ENCODE measurements around the gene GPX6.
A peak's percentile ranks its signal among the peaks of the same experiment; 100 is the strongest.
"Not testable (repeated sequence)": the region's sequence is repeated elsewhere in the genome, so short reads cannot be mapped to it uniquely, and the experiment has no call there.

Gene GPX6

DNA sequence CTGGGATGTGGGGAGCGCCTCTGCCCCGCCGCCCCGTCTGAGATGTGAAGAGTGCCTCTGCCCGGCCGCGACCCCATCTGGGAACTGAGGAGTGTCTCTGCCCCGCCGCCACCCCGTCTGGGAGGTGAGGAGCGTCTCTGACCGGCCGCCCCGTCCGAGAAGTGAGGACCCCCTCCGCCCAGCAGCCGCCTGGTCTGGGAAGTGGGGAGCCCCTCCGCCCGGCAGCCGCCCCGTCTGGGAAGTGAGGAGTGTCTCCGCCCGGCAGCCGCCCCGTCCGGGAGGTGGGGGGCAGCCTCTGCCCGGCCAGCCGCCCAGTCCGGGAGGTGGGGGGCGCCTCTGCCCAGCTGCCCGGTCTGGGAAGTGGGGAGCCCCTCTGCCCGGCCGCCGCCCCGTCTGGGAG, 13.5 kb downstream of the GPX6 start:
- peaks cover 0 to 14% (median 3%) of the 10 kb centered on the region in 5 donors for H3K27me3 ChIP-seq (ENCODE audit: control insufficient read depth in 5 of 5, insufficient read depth in 4 of 5, low read length in 5 of 5)
- not testable (repeated sequence) for H3K36me3 ChIP-seq (ENCODE audit: control insufficient read depth in 5 of 5, insufficient read depth in 5 of 5, low read length in 5 of 5); H3K27ac ChIP-seq (ENCODE audit: low read depth, low read length); H3K9ac ChIP-seq (ENCODE audit: low read length in 5 of 5); H3K4me3 ChIP-seq (ENCODE audit: low read depth in 1 of 5, low read length in 5 of 5); H3K4me1 ChIP-seq (ENCODE audit: control insufficient read depth in 5 of 5, insufficient read depth in 5 of 5, low read length in 5 of 5); H3K9me3 ChIP-seq (ENCODE audit: control insufficient read depth in 5 of 5, low read length in 5 of 5)

DNA sequence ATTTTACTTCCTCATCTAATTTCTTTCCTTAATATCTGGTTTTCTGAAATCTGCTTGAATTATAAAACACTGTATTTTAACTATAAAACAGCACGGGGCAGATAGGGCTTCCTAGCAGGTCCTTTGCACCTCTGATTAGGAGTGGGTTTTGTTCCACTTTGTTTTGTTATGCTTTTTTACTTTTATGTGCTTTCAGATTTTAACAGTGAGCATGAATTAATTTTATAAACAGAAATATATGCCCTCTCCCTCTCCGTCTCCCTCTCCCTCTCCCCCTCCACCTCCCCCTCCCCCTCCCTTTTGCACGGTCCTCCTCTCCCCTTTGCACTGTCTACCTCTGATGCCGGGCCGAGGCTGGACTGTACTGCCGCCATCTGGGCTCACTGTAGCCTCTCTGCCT, 14.3 kb downstream of the GPX6 start:
- Histone ChIP-seq H3K4me1 (ENCODE audit: control insufficient read depth in 5 of 5, insufficient read depth in 5 of 5, low read length in 5 of 5) (no peaks in the 10 kb centered on the region), H3K4me3 (ENCODE audit: low read depth in 1 of 5, low read length in 5 of 5) (no peak overlapping the region), H3K27ac (ENCODE audit: low read depth, low read length) (no peak overlapping the region)

DNA sequence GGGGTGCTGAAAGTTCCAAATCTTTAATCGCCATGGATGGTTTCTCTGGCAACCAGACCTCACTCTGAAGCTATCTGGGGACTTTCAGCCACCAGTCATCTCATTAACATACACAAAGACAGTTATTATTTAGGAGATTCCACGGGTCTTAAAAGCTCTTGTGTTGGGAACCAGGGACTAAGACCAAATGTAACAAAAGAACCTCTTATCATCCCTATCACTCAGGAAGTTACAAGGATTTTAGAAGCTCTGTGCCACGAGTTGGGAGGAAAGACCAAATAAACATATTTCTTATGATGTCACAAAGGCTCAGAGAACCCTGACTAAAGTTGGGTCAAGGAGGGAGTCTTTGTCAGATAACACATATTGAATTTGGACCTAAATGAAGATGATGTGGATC, 17.7 kb downstream of the GPX6 start:
- Histone ChIP-seq H3K4me3 (ENCODE audit: low read depth in 1 of 5, low read length in 5 of 5) (no peak overlapping the region), H3K9me3 (ENCODE audit: control insufficient read depth in 5 of 5, low read length in 5 of 5) (no peaks in the 10 kb centered on the region), H3K4me1 (ENCODE audit: control insufficient read depth in 5 of 5, insufficient read depth in 5 of 5, low read length in 5 of 5) (no peaks in the 10 kb centered on the region), H3K27ac (ENCODE audit: low read depth, low read length) (no peak overlapping the region), H3K9ac (ENCODE audit: low read length in 5 of 5) (no peak overlapping the region), H3K27me3 (ENCODE audit: control insufficient read depth in 5 of 5, insufficient read depth in 4 of 5, low read length in 5 of 5) (peaks cover 0 to 11% (median 0%) of the 10 kb centered on the region in 5 donors), H3K36me3 (ENCODE audit: control insufficient read depth in 5 of 5, insufficient read depth in 5 of 5, low read length in 5 of 5) (no peaks in the 10 kb centered on the region)

More for the DNA sequence above, 14.3 kb downstream of the GPX6 start:
- Histone ChIP-seq H3K27me3 (ENCODE audit: control insufficient read depth in 5 of 5, insufficient read depth in 4 of 5, low read length in 5 of 5) (peaks cover 0 to 14% (median 3%) of the 10 kb centered on the region in 5 donors), H3K9ac (ENCODE audit: low read length in 5 of 5) (no peak overlapping the region), H3K9me3 (ENCODE audit: control insufficient read depth in 5 of 5, low read length in 5 of 5) (no peaks in the 10 kb centered on the region), H3K36me3 (ENCODE audit: control insufficient read depth in 5 of 5, insufficient read depth in 5 of 5, low read length in 5 of 5) (no peaks in the 10 kb centered on the region)

DNA sequence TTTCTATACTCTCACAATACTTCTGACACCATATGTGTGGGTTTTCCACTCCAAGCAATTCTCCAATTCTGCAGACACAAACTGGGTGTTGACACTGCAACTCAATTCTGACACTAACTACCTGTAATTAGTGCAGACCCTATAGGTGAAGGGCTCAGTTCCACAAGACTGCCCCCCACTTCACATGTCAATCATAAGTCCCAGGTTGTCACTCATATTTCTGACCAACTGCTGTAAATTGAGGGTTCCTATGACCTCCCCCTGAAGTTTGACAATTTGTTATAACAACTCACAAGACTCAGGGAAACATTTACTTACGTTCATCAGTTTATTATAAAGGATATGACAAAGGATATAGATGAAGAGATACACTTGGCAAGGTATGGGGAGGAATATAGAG, 18.3 kb downstream of the GPX6 start:
- H3K4me3 ChIP-seq (ENCODE audit: low read depth in 1 of 5, low read length in 5 of 5) = no peak overlapping the region
- no peaks in the 10 kb centered on the region for H3K4me1 ChIP-seq (ENCODE audit: control insufficient read depth in 5 of 5, insufficient read depth in 5 of 5, low read length in 5 of 5)
- no peak overlapping the region for H3K27ac ChIP-seq (ENCODE audit: low read depth, low read length)
- H3K9me3 ChIP-seq (ENCODE audit: control insufficient read depth in 5 of 5, low read length in 5 of 5) = no peaks in the 10 kb centered on the region
- peaks cover 0 to 11% (median 0%) of the 10 kb centered on the region in 5 donors for H3K27me3 ChIP-seq (ENCODE audit: control insufficient read depth in 5 of 5, insufficient read depth in 4 of 5, low read length in 5 of 5)
- no peak overlapping the region for H3K9ac ChIP-seq (ENCODE audit: low read length in 5 of 5)
- no peaks in the 10 kb centered on the region for H3K36me3 ChIP-seq (ENCODE audit: control insufficient read depth in 5 of 5, insufficient read depth in 5 of 5, low read length in 5 of 5)

DNA sequence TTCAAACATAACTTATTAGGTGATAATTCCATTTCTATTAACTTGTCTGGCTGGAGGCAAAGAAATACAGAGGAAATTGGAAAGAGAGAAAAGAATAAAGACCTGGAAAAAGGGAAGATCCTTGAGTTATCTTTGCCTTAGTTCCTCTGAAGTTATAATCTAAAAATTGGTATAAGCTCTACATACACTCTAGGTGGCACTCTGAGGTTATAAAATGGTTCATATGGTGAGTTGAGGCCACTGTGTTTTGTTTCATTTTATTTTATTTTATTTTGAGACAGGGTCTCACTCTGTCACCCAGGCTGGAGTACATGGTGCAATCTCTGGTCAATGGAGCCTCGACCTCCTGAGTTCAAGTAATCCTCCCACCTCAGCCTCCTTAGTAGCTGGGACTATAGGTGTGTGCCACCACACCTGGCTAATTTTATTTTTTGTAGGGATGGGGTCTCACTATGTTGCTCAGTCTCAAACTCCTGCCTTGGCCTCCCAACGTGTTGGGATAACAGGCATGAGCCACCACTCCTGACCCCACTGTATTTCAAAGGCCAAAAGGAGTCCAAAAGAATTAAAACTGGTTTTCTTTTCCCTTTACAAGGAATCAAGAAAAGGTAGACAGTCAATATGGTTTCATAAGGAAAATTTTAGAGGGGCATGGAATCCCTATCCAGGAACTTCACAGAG, 19.4 kb downstream of the GPX6 start:
- H3K4me3 ChIP-seq (ENCODE audit: low read depth in 1 of 5, low read length in 5 of 5) = no peak overlapping the region
- peaks cover 0 to 11% (median 0%) of the 10 kb centered on the region in 5 donors for H3K27me3 ChIP-seq (ENCODE audit: control insufficient read depth in 5 of 5, insufficient read depth in 4 of 5, low read length in 5 of 5)
- no peaks in the 10 kb centered on the region for H3K36me3 ChIP-seq (ENCODE audit: control insufficient read depth in 5 of 5, insufficient read depth in 5 of 5, low read length in 5 of 5)

DNA sequence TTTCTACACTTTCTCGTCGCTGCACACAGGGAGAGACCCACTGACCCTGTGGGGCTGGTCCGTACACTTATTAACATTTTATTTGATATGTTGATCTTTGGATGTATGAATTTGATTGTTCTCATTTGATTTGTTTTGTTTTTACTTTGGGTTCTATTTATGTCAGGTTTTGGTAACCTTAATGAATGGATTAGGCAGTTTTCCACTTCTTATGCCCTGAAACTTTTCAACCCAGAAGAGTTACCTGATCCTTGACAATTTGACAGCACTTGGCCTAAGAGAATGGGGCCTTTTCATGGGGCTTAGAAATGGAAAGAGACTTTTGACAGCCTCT, 23.6 kb downstream of the GPX6 start:
- H3K27me3 ChIP-seq (ENCODE audit: control insufficient read depth in 5 of 5, insufficient read depth in 4 of 5, low read length in 5 of 5) = peaks cover 0 to 4% (median 0%) of the 10 kb centered on the region in 5 donors
- H3K36me3 ChIP-seq (ENCODE audit: control insufficient read depth in 5 of 5, insufficient read depth in 5 of 5, low read length in 5 of 5) = no peaks in the 10 kb centered on the region
- H3K4me3 ChIP-seq (ENCODE audit: low read depth in 1 of 5, low read length in 5 of 5) = no peak overlapping the region
- H3K27ac ChIP-seq (ENCODE audit: low read depth, low read length) = no peak overlapping the region
- H3K9me3 ChIP-seq (ENCODE audit: control insufficient read depth in 5 of 5, low read length in 5 of 5) = no peaks in the 10 kb centered on the region
- no peak overlapping the region for H3K9ac ChIP-seq (ENCODE audit: low read length in 5 of 5)
- H3K4me1 ChIP-seq (ENCODE audit: control insufficient read depth in 5 of 5, insufficient read depth in 5 of 5, low read length in 5 of 5) = peaks cover 0 to 14% (median 7%) of the 10 kb centered on the region in 5 donors

More for the DNA sequence above, 19.4 kb downstream of the GPX6 start:
- Histone ChIP-seq H3K9me3 (ENCODE audit: control insufficient read depth in 5 of 5, low read length in 5 of 5) (no peaks in the 10 kb centered on the region), H3K9ac (ENCODE audit: low read length in 5 of 5) (no peak overlapping the region), H3K4me1 (ENCODE audit: control insufficient read depth in 5 of 5, insufficient read depth in 5 of 5, low read length in 5 of 5) (no peaks in the 10 kb centered on the region), H3K27ac (ENCODE audit: low read depth, low read length) (no peak overlapping the region)

DNA sequence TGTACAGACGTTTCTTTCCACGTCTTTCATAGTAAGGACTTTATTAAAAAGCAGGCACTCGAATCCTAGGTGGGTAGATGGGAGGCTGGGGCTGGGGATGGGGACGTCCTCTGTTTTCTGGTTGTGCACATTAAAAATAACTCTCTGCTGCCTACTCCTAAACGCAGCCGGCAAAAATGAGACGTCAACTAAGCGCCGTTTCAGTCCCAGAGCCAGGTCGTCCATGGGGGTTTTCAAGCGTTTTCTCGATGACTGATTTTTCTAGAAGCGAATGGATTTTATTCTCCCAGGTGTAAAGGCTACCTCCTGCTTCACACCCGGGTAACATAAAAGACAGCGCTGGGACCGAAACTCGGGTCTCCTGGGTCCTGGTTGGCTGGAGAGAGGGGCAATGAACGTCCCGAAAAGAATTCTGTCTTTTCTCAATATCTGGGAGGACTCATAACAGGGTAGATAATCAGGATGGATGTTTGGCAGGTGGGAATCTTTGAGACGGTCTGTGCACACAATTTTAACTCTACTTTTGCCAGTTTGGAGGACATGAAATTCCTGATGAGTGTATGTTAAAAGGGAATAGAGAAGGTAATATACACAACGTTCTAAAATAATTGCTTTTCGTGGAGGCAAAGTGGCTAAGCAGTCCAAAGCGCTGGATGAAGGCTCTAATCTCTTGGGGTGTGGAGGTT, 25.2 kb downstream of the GPX6 start:
- H3K4me1 ChIP-seq (ENCODE audit: control insufficient read depth in 5 of 5, insufficient read depth in 5 of 5, low read length in 5 of 5) = peaks cover 0 to 14% (median 7%) of the 10 kb centered on the region in 5 donors
- no peaks in the 10 kb centered on the region for H3K9me3 ChIP-seq (ENCODE audit: control insufficient read depth in 5 of 5, low read length in 5 of 5)
- peak overlapping the region; percentile 48 for H3K27ac ChIP-seq (ENCODE audit: low read depth, low read length)
- H3K36me3 ChIP-seq (ENCODE audit: control insufficient read depth in 5 of 5, insufficient read depth in 5 of 5, low read length in 5 of 5) = no peaks in the 10 kb centered on the region
- H3K9ac ChIP-seq (ENCODE audit: low read length in 5 of 5) = peak overlapping the region in 4 of 5 donors; percentile 4 to 72 (median 46)
- H3K27me3 ChIP-seq (ENCODE audit: control insufficient read depth in 5 of 5, insufficient read depth in 4 of 5, low read length in 5 of 5) = peaks cover 0 to 4% (median 0%) of the 10 kb centered on the region in 5 donors
- H3K4me3 ChIP-seq (ENCODE audit: low read depth in 1 of 5, low read length in 5 of 5) = peak overlapping the region; percentile 52 to 78 (median 69)

DNA sequence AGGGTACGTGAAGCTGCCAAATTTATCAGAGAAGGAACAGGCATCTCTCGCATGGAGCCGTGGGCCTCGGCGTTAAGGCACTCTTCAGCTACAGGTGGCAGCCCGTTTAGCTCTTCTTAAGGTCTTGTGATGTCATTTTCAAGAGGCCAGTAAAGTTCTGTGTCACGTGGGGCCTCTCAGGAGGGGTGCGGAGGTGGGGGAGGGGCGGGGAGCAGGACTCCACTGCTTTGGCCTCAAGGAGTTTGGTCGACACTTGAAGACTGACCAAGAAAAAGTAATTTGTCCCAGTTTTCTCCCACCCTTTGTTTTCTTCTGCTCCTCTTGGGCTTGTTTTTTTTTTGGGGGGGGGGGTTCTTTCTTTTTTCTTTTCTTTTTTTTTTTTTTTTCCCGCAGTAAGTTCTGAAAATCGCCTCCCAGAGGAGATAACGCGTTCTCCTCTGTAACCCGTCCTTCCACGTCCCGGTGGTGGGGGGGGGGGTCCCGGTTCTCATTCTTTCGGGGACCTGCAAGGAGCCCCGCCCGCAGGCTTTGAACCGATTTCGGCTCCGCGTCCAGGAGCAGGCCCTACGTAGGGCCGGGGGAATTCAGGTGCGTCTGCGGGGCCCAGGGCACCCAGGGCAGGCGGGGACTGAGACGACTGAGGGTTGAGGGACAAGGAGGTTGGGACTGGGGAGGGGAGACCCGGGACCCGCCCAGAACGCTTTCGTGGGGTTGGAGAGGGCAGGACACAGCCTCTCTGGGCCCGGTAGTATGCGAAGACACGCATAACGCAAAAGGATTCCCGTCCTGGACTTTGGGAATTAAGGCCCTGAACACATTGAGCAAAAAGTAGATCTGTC, 26.0 kb downstream of the GPX6 start:
- H3K27ac ChIP-seq (ENCODE audit: low read depth, low read length) = peak overlapping the region; percentile 48
- H3K27me3 ChIP-seq (ENCODE audit: control insufficient read depth in 5 of 5, insufficient read depth in 4 of 5, low read length in 5 of 5) = peaks cover 0 to 4% (median 0%) of the 10 kb centered on the region in 5 donors
- H3K4me3 ChIP-seq (ENCODE audit: low read depth in 1 of 5, low read length in 5 of 5) = peak overlapping the region; percentile 52 to 78 (median 69)
- H3K9me3 ChIP-seq (ENCODE audit: control insufficient read depth in 5 of 5, low read length in 5 of 5) = no peaks in the 10 kb centered on the region
- no peaks in the 10 kb centered on the region for H3K36me3 ChIP-seq (ENCODE audit: control insufficient read depth in 5 of 5, insufficient read depth in 5 of 5, low read length in 5 of 5)
- peak overlapping the region; percentile 4 to 72 (median 39) for H3K9ac ChIP-seq (ENCODE audit: low read length in 5 of 5)
- H3K4me1 ChIP-seq (ENCODE audit: control insufficient read depth in 5 of 5, insufficient read depth in 5 of 5, low read length in 5 of 5) = peaks cover 0 to 14% (median 7%) of the 10 kb centered on the region in 5 donors

DNA sequence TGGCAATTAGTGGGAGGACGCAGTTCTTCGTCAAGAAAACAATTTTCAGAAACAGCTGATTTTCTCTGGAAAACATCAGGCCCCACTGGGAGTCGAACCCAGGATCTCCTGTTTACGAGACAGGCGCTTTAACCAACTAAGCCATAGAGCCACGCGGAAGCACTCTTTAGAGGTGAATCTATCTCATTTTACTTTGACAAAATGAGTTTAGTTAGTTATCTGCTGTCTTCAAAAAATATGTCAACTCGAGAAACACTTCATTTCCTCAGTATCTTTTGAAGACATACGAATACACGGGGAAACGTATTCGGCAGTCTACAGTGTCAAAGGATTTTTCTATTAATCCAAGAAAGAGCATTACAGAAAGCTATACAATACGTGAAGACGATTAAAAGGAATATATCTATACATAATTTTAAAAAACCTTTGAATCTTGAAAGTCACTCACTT, 26.7 kb downstream of the GPX6 start:
- Histone ChIP-seq H3K9ac (ENCODE audit: low read length in 5 of 5) (peak overlapping the region in 1 of 5 donors; percentile 66), H3K36me3 (ENCODE audit: control insufficient read depth in 5 of 5, insufficient read depth in 5 of 5, low read length in 5 of 5) (no peaks in the 10 kb centered on the region), H3K27ac (ENCODE audit: low read depth, low read length) (no peak overlapping the region), H3K4me1 (ENCODE audit: control insufficient read depth in 5 of 5, insufficient read depth in 5 of 5, low read length in 5 of 5) (peaks cover 0 to 14% (median 7%) of the 10 kb centered on the region in 5 donors), H3K4me3 (ENCODE audit: low read depth in 1 of 5, low read length in 5 of 5) (peak overlapping the region; percentile 52 to 78 (median 69)), H3K9me3 (ENCODE audit: control insufficient read depth in 5 of 5, low read length in 5 of 5) (no peaks in the 10 kb centered on the region), H3K27me3 (ENCODE audit: control insufficient read depth in 5 of 5, insufficient read depth in 4 of 5, low read length in 5 of 5) (peaks cover 0 to 4% (median 0%) of the 10 kb centered on the region in 5 donors)

Data from subcutaneous abdominal adipose tissue (tissue), 5 donors.